Mesothelial cell of epicardium (in vitro differentiated cells): ENCODE results near the gene C2orf15. TPM values are rescaled to one million over a fixed set of nuclear protein-coding genes. Genes with fewer than 3 reads are reported as not detected.
"Not testable (repeated sequence)": the region's sequence is repeated elsewhere in the genome, so short reads cannot be mapped to it uniquely, and the experiment has no call there.

Experiments
- DNase-seq, 2 experiments: peaks; one replicate each; pipeline ENCODE4 v3.0.0; 2021; ENCODE audit warnings: low spot score in 2 of 2; ENCODE audit not compliant: unreplicated experiment in 2 of 2
- H3K27ac Mint-ChIP-seq: 2 replicates; pipeline ENCODE4 v1.8.0; 2021; ENCODE audit warnings: mixed read lengths
- H3K27me3 Mint-ChIP-seq: 2 replicates; pipeline ENCODE4 v1.8.0; 2021; ENCODE audit warnings: low read depth, mixed read lengths
- H3K36me3 Mint-ChIP-seq: 2 replicates; pipeline ENCODE4 v1.8.0; 2021; ENCODE audit warnings: mixed read lengths
- H3K4me1 Mint-ChIP-seq: 2 replicates; pipeline ENCODE4 v1.8.0; 2021; ENCODE audit warnings: mixed read lengths
- H3K4me3 Mint-ChIP-seq: 2 replicates; pipeline ENCODE4 v1.8.0; 2021; ENCODE audit warnings: mild to moderate bottlenecking, moderate library complexity, mixed read lengths
- H3K9me3 Mint-ChIP-seq: 2 replicates; pipeline ENCODE4 v1.8.0; 2021; ENCODE audit warnings: mixed read lengths
- CTCF ChIP-seq: fragments of 200-600 bp; sonication (generic); IDR thresholded peaks from one replicate; pipeline ENCODE4 v1.5.0; 2021; ENCODE audit warnings: antibody characterized with exemption; ENCODE audit not compliant: unreplicated experiment
- total RNA-seq: library from RNA; stranded (reverse); gene quantifications from 3 replicates; pipeline ENCODE4 v1.2.1, GENCODE V29; 2021

The C2orf15 gene
- total RNA-seq, 1 donor from 2014 or later: 7.8 TPM

- no peak for TF ChIP-seq CTCF
- H3K9me3 Mint-ChIP-seq: no peaks in the 10 kb centered on the region
- no peak overlapping the region for H3K27ac Mint-ChIP-seq
- no peaks in the 10 kb centered on the region for H3K36me3 Mint-ChIP-seq
- H3K4me1 Mint-ChIP-seq: no peaks in the 10 kb centered on the region
- no peak for DNase-seq
- peaks cover 3% of the 10 kb centered on the region for H3K27me3 Mint-ChIP-seq
- no peak overlapping the region for H3K4me3 Mint-ChIP-seq
Observed at GRCh38 chr2:99111236-99111635, 30.3 kb upstream of the C2orf15 start.

GRCh38 chr2:99111945-99112344 lies 29.6 kb upstream of the C2orf15 start:
- Mint-ChIP-seq H3K27ac (no peak overlapping the region), H3K4me1 (no peaks in the 10 kb centered on the region), H3K27me3 (peaks cover 3% of the 10 kb centered on the region), H3K36me3 (no peaks in the 10 kb centered on the region), H3K9me3 (no peaks in the 10 kb centered on the region), H3K4me3 (no peak overlapping the region)
- DNase-seq: no peak
- TF ChIP-seq CTCF: no peak

- Mint-ChIP-seq H3K4me3 (no peak overlapping the region), H3K36me3 (no peaks in the 10 kb centered on the region), H3K4me1 (no peaks in the 10 kb centered on the region), H3K27me3 (peaks cover 3% of the 10 kb centered on the region), H3K9me3 (no peaks in the 10 kb centered on the region), H3K27ac (no peak overlapping the region)
- no peak for DNase-seq
- TF ChIP-seq CTCF: no peak
Observed at GRCh38 chr2:99112617-99113016, 28.9 kb upstream of the C2orf15 start.

GRCh38 chr2:99127981-99128380 lies 13.5 kb upstream of the C2orf15 start:
- no peak for TF ChIP-seq CTCF
- no peaks in the 10 kb centered on the region for H3K4me1 Mint-ChIP-seq
- H3K36me3 Mint-ChIP-seq: peaks cover 62% of the 10 kb centered on the region
- no peaks in the 10 kb centered on the region for H3K27me3 Mint-ChIP-seq
- DNase-seq: no peak
- H3K9me3 Mint-ChIP-seq: peaks cover 85% of the 10 kb centered on the region
- no peak overlapping the region for H3K4me3 Mint-ChIP-seq
- H3K27ac Mint-ChIP-seq: no peak overlapping the region

- H3K27ac Mint-ChIP-seq: not testable (repeated sequence)
Observed at GRCh38 chr2:99135044-99135556, 6.4 kb upstream of the C2orf15 start.

GRCh38 chr2:99139003-99139402 lies 2.5 kb upstream of the C2orf15 start:
- Mint-ChIP-seq H3K4me1 (peaks cover 12% of the 10 kb centered on the region), H3K27me3 (no peaks in the 10 kb centered on the region), H3K9me3 (peaks cover 10% of the 10 kb centered on the region), H3K4me3 (no peak overlapping the region), H3K36me3 (peaks cover 13% of the 10 kb centered on the region), H3K27ac (no peak overlapping the region)
- no peak for DNase-seq
- TF ChIP-seq CTCF: no peak

More at GRCh38 chr2:99135044-99135556, 6.4 kb upstream of the C2orf15 start:
- H3K4me1 Mint-ChIP-seq, DNase-seq, H3K4me3 Mint-ChIP-seq, H3K27me3 Mint-ChIP-seq: not testable (repeated sequence)
- H3K9me3 Mint-ChIP-seq: peaks cover 47% of the 10 kb centered on the region
- peaks cover 31% of the 10 kb centered on the region for H3K36me3 Mint-ChIP-seq
